H1 (cell line): Measurements from ENCODE around the gene GPC4. TPM values are rescaled to one million over a fixed set of nuclear protein-coding genes. Genes with fewer than 3 reads are reported as not detected.

Source experiments
- CHD7 ChIP-seq: fragments of 300-600 bp; sonication (generic); IDR thresholded peaks from 2 replicates; pipeline ENCODE4 v1.7.1; 2012; ENCODE audit warnings: low read length, moderate library complexity, mild to moderate bottlenecking, inconsistent platforms; ENCODE audit not compliant: insufficient replicate concordance
- EP300 ChIP-seq, 2 experiments: IDR thresholded peaks; 1 replicate in 1 of 2; 2 replicates in 1 of 2; pipeline ENCODE4 v1.6.1; 2011 to 2012; ENCODE audit warnings: low read depth in 2 of 2, low read length in 2 of 2, mild to moderate bottlenecking in 2 of 2, borderline replicate concordance in 1 of 2, inconsistent platforms in 1 of 2, moderate library complexity in 1 of 2
- KDM1A ChIP-seq: fragments of 200-600, 300-600 bp; sonication (generic); IDR thresholded peaks from 2 replicates; pipeline ENCODE4 v1.7.1; 2016; ENCODE audit warnings: mild to moderate bottlenecking, low read length, borderline replicate concordance
- NRF1 ChIP-seq: IDR thresholded peaks from 2 replicates; pipeline ENCODE4 v1.6.1; 2011; ENCODE audit warnings: mild to moderate bottlenecking, low read depth, low read length, improper control_type of control experiment
- polyA plus RNA-seq, 7 experiments: library from polyadenylated mRNA; depleted of rRNA in 3 of 7; stranded (reverse) in 5 of 7; unstranded in 2 of 7; fragments of >200 nt in 5 of 7; fragments of 200-250 nt in 2 of 7; gene quantifications; 1 replicate in 5 of 7; 2 replicates in 1 of 7; 4 replicates in 1 of 7; pipeline versions ENCODE4 v1.2.1 to v1.2.3, GENCODE V29; 2011 to 2013; ENCODE audit warnings: missing spikeins in 2 of 7, mixed read lengths in 2 of 7
- total RNA-seq: library from RNA; stranded (reverse); fragmentation: NEBNext Ultra II Directional; extraction: Animal tissue kit (Norgen Biotek cat#: 25700); gene quantifications from 2 replicates; pipeline ENCODE4 v1.2.1, GENCODE V29; 2021

The GPC4 gene
- total and polyA plus RNA-seq, 2 of the 8 experiments (the other 6 are each of a cell fraction or from before 2014, with no cell fraction given): 46.8 to 230 TPM

GRCh38 chrX:133389975-133390374 lies 25.3 kb downstream of the GPC4 start (continued):
- TF ChIP-seq CHD7 (no peak), EP300 (IDR thresholded peaks at IDR 0.05; ENCODE audit: borderline replicate concordance in 1 of 2, low read depth in 2 of 2, low read length in 2 of 2) (no peak), KDM1A (no peak), NRF1 (no peak)
